Measurements from ENCODE around the gene SPAG9. TPM values are rescaled to one million over a fixed set of nuclear protein-coding genes. Genes with fewer than 3 reads are reported as not detected.

The SPAG9 gene
- total and polyA plus RNA-seq, 2 of the 8 experiments (the other 6 are each of a cell fraction or from before 2014, with no cell fraction given): 9.8 to 63.8 TPM

- H3K36me3 ChIP-seq (ENCODE audit: control insufficient read depth in 2 of 4, insufficient read depth in 4 of 4, low read length in 3 of 4): no peaks in the 10 kb centered on the region
- H3K4me1 ChIP-seq (replicated peaks in 1 of 4; ENCODE audit: control insufficient read depth in 3 of 4, insufficient read depth in 4 of 4, low read length in 3 of 4): no peaks in the 10 kb centered on the region
- peaks cover 0 to 4% of the 10 kb centered on the region in 2 experiments for H4K20me1 ChIP-seq (replicated peaks in 1 of 2; ENCODE audit: control insufficient read depth in 1 of 2, insufficient read depth in 2 of 2, low read length in 2 of 2)
- no peak overlapping the region for H3K4ac ChIP-seq (replicated peaks; ENCODE audit: insufficient read length, low read depth, low read length)
- no peak overlapping the region for H2BK120ac ChIP-seq (replicated peaks; ENCODE audit: low read depth, low read length)
- H2BK5ac ChIP-seq (ENCODE audit: low read depth, low read length): no peak overlapping the region
- H3K27me3 ChIP-seq (replicated peaks in 1 of 4; ENCODE audit: control insufficient read depth in 3 of 4, extremely low read depth in 1 of 4, insufficient read depth in 3 of 4, low read length in 3 of 4): no peaks in the 10 kb centered on the region
- H3K79me1 ChIP-seq (ENCODE audit: low read depth, low read length): peaks cover 4% of the 10 kb centered on the region
- no peak overlapping the region for H3K14ac ChIP-seq (ENCODE audit: insufficient read length)
- no peak overlapping the region for H4K5ac ChIP-seq (ENCODE audit: insufficient read length, low read depth, low read length)
- DNase-seq (ENCODE audit: low read depth in 1 of 2, low spot score in 2 of 2) (no peak), FAIRE-seq (no peak)
- H3K9ac ChIP-seq (replicated peaks in 1 of 4; ENCODE audit: extremely low read depth in 1 of 4, low read depth in 3 of 4, low read length in 3 of 4): no peak overlapping the region
- no peak overlapping the region for H4K91ac ChIP-seq (replicated peaks; ENCODE audit: insufficient read length, low read length)
- no peak overlapping the region for H2BK15ac ChIP-seq (ENCODE audit: low read length)
- H3K23ac ChIP-seq (ENCODE audit: insufficient read length): no peak overlapping the region
- no peak for TF ChIP-seq CEBPB (IDR thresholded peaks at IDR 0.05; ENCODE audit: low read depth, low read length)
- TF ChIP-seq JUN (IDR thresholded peaks at IDR 0.05; ENCODE audit: low read depth, low read length): no peak
- no peak for TF ChIP-seq SP2 (IDR thresholded peaks at IDR 0.05; ENCODE audit: low read length)
- no peak for TF ChIP-seq ZNF274 (IDR thresholded peaks at IDR 0.05; ENCODE audit: borderline replicate concordance, extremely low read depth, low read length)
- TF ChIP-seq YY1 (IDR thresholded peaks at IDR 0.05; ENCODE audit: low read depth, low read length): no peak
- no peak for TF ChIP-seq NANOG (IDR thresholded peaks at IDR 0.05; ENCODE audit: insufficient read depth, low read depth, low read length, poor library complexity, severe bottlenecking)
- TF ChIP-seq SP4 (IDR thresholded peaks at IDR 0.05; ENCODE audit: low read length): no peak
- TF ChIP-seq FOSL1 (IDR thresholded peaks at IDR 0.05; ENCODE audit: insufficient read depth, low read depth, low read length): no peak
- no peak for TF ChIP-seq KDM1A (IDR thresholded peaks at IDR 0.05; ENCODE audit: borderline replicate concordance, low read length)
- no peak for TF ChIP-seq RNF2 (IDR thresholded peaks at IDR 0.05; ENCODE audit: borderline replicate concordance, low read depth, low read length, missing control alignments, poor library complexity, severe bottlenecking)
- no peak overlapping the region for H2AK5ac ChIP-seq (ENCODE audit: low read depth, low read length)
- no peak overlapping the region for H3K4me3 ChIP-seq (ENCODE audit: extremely low read depth in 1 of 4, insufficient read depth in 2 of 4, low read depth in 3 of 4, low read length in 4 of 4)
- no peak overlapping the region for H2AFZ ChIP-seq (ENCODE audit: low read length)
- POLR2A ChIA-PET (ENCODE audit: partially characterized antibody): no interaction called here
- no peak overlapping the region for H2BK20ac ChIP-seq (ENCODE audit: low read length)
- CTCF ChIA-PET (ENCODE audit: partially characterized antibody): no interaction called here
- H4K8ac ChIP-seq (ENCODE audit: extremely low read depth, insufficient read depth, low read length): no peak overlapping the region
- no peak overlapping the region for H3K27ac ChIP-seq (ENCODE audit: low read depth, low read length)
- H2BK12ac ChIP-seq (ENCODE audit: low read depth, low read length): no peak overlapping the region
- H3K18ac ChIP-seq (ENCODE audit: extremely low read depth, low read length): no peak overlapping the region
- no peaks in the 10 kb centered on the region for H3K23me2 ChIP-seq (ENCODE audit: low read depth, low read length)
- H3K4me2 ChIP-seq (ENCODE audit: insufficient read depth in 1 of 2, low read depth in 2 of 2, low read length in 2 of 2): no peak overlapping the region
- WGBS, 2 experiments (ENCODE audit: extremely low coverage in 1 of 2, insufficient coverage in 1 of 2, insufficient read length in 1 of 2, insufficient replicate concordance in 2 of 2, low coverage in 1 of 2, low lambda C conversion rate in 2 of 2, missing lambda C conversion rate in 1 of 2): 86% methylated on average over 2 of the region's 2 CpGs; no CpG with 5 or more reads in 1 of the 2 experiments
- no peaks in the 10 kb centered on the region for H3K9me3 ChIP-seq (ENCODE audit: insufficient read depth in 2 of 2, low read depth in 1 of 2, low read length in 1 of 2)
- peaks cover 0 to 23% of the 10 kb centered on the region in 2 experiments; a peak in 2 of 4 replicates for H3K79me2 ChIP-seq (ENCODE audit: control insufficient read depth in 1 of 2, insufficient read depth in 2 of 2, low read length in 2 of 2)
- H3K56ac ChIP-seq (replicated peaks; ENCODE audit: insufficient read length, low read depth, low read length): no peak overlapping the region
These were observed 17.2 kb downstream of the SPAG9 start for GRCh38 chr17:51103451-51103850.

All from H1 (cell line).